Medulla oblongata (tissue), 1 donor: ENCODE data around the gene PLXNB2.
A peak's percentile ranks its signal among the peaks of the same experiment; 100 is the strongest.

ENCODE experiments used
- DNase-seq: peaks from one replicate; pipeline ENCODE4 v3.0.0-alpha.2; 2015; ENCODE audit errors: extremely low spot score

Gene PLXNB2

GRCh38 chr22:50312371-50312770 lies 4.9 kb upstream of the PLXNB2 start:
- DNase-seq, result no peak

DNA sequence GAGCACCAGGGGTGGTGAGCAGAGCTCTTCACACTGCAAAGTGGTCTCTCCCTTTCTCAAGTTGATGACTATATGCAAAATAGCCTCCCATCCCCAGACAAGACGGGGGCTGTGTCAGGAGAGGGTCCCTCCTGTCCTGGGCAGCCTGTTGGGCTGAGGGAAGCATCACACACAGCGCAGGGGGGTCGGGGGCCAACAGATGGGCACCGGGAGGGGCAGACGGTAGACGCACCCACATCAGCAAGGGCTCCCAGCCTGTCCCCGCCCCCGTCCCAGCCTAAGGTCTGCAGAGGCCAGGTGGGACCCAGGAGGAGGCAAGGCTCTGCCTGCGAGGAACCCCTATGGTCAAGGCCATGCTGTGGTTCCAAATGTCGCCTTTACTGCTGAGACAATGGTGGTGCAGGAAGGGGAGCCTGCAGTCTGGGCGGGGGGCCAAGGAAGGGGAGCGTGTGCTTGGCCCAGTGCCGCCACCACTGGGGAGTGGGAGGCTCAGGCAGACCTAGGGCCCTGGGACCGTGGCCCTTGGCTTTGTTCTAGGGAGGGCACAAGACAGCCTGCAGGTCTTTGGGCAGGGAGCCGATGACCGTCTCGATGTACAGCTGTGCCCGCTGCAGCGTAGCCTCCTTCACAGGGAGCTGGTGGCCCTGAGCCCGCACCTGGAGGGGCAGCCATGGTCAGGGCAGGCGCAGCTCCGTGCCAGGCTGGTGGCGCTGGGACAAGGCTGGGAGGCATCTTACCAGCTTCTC lies 4.3 kb upstream of the PLXNB2 start:
- DNase-seq, result no peak

- no peak for DNase-seq
These were observed 3.6 kb upstream of the PLXNB2 start for GRCh38 chr22:50310949-50311444.

DNA sequence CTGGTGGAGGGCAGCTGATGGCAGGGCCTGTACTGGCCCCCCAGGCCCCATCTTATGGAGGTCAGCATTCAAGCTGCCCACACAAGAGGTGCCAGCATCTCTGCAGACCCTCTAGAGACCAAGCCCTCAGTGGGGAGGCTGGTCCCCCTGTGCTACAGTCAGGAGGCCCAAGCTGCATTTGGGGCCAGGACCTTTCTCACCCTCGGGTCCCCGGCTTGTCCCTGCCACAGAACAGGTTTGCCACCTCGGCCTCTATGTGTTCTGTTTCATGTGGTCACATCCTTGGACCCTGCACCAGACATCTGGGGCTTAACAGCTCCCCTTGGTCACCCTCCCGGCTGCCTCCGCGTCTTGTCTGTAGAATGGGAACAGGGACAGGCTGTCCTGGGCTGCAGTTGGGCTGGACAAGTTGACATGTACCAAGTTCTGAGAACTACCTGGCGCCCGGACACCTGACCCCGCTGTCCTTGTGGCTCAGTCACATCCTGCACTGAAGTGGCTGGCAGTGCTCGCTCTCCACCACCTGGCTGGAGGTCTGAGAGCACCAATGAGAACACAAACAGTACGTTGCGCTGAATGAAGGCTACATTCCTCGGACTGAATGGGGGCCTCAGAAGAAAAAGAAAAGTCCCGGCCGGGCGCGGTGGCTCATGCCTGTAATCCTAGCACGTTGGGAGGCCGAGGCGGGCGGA lies 2.7 kb upstream of the PLXNB2 start:
- DNase-seq, result no peak

DNA sequence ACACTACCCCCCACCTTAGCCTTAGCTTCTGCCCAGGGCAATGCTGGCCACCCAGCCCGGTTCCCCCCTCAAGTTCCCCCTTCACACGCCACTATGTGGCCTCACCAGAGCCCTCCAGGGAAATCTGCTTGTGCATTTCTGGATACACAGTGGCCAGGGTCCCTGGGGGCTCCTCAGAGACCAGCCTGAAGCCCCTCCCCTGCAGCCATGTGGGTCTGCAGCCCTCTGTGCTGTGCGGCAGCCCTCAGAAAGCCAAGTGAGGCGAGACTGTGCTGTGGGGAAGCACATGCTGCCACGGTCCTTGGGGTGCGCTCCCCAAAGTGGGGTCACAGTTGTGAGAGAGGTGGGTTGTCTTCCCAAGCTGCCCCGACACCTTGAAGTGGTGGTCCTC lies 2.1 kb upstream of the PLXNB2 start:
- DNase-seq, result no peak

GRCh38 chr22:50308986-50309600 lies 1.6 kb upstream of the PLXNB2 start:
- DNase-seq, result peak; percentile 26

- peak; percentile 75 for DNase-seq
These were observed 1.1 kb upstream of the PLXNB2 start for GRCh38 chr22:50308597-50308935.

DNA sequence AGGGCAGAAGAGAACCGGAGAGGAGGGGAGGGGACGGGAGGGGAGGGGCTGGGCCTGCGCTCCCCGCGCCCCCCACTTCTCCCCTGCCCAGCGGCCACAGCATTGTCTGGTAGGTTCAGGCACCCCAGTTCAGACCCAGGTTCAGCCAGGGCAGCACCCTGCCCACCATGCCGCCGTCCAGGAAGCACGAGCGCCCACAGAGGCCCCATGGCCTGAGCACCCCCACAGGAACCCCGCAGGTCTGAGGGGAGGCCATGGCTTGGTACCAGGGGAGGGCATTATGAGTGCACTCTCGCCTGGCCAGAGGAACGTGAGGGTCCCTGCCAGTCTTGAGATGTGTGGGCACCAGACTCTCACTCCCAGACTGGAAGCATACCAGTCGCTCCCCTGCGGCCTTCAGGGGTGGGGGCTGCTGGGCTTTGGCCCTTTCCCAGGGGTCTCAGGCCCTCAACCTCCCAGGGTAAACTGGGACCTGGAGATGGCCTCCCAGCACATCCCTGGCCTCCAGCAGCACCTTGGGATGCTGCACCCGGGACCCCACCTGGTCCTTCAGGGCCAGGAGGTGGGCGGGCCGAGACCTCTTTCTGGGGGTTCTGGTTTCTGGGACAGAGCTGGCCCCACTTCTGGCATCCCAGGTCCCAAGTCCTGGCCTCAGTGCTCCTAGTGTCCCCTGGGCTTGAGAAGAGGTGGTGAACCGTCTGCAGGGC lies 597 bp upstream of the PLXNB2 start:
- DNase-seq, result no peak

DNA sequence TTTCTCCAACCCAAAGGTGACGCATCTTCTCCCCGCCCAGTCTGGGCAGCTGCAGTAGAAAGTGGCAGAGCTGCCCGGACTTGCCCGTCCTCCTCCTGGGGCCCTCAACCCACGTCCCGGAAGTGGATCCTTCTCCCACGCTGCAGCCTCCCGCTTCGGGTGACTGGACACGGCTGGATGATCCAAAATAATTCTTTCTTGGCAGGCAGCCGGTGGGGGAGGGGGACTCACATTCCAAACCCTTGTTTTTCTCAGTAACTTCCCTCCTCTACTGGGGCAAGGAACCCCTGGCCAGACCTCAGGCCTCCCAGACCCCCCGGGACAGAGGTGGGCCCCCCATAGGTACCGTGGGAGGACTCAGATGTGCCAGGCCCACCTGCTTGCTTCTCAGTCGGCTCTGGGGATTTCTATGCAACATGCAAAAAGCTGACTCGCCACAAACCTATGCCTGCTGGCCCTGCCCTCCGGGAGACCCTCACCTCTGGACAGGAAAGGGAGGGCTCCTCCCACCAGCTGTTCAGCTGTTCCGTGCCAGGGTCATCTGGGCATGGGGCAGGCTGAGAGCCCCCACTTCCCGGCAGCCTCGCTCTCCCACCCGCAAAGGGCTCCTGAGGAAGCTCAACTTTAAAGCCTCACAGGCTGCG lies 1.4 kb downstream of the PLXNB2 start:
- DNase-seq, result peak; percentile 83

DNA sequence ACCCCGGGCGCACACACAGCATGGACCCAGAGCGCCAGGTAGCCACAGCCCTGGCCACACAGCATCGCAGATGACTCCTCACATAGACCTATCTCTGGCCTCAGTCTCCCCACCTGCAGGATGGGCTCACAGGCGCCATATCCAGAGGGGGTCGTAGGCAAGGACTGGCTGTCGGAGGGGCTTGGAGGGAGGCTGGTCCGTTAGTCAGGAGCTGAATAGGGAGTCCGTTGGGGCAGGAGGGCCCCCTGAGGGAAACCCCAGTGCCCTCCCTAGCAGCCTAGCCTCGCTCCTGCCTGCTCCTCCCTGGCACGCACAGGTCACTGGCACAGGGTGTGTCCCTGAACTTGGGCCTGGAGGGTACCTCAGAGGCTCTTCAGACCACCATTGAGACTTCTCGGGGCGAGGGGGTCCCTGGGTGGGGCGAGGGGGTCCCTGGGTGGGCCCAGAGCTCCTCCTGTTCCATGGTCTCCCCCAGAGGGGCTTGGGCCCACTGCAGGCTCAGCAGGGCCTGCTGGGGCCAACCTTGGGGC lies 2.0 kb downstream of the PLXNB2 start:
- no peak for DNase-seq

DNA sequence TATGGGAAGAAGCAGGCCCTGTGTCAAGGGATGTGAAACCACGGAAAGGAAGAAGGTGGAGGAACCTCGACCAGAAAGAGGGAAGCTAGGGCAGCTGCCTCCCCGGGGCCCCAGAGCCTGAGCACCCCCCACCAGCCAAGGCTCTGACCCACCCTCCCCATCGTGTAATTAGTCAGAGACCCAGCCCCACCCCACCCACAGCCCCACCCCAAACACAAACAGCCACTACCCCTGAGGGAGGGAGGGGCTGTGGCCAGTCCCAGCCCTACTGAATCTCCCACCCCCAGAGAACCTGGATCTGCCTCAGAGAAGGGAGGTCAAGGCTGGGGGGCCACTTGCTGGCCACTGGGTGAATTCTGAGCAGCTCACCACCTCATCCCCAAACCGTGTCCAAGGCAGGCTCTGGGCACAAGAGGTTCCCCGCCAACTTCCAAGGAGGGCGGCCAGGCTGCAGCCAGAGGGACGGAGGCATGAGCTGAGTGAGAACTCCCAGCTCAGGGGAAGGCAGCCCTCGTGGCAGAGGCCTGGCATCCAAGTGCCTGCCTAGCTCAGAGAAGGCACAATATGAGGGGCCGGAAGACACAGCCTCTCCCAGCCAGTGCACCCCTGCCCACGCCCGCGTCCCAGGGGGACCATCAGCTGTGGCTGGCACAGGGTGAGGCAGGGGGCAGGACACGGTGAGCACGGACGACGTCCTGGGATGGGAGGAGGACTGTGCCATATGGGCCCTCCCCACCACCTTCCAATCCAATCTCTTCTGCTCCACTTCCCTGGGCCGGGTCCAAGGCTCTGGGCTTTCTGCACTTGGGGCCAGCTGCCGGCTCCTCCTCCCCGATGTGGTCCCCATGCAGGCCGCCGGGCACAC lies 2.7 kb downstream of the PLXNB2 start:
- DNase-seq, result peak; percentile 80

- peak; percentile 82 for DNase-seq
These were observed 3.5 kb downstream of the PLXNB2 start for GRCh38 chr22:50303848-50304527.

DNA sequence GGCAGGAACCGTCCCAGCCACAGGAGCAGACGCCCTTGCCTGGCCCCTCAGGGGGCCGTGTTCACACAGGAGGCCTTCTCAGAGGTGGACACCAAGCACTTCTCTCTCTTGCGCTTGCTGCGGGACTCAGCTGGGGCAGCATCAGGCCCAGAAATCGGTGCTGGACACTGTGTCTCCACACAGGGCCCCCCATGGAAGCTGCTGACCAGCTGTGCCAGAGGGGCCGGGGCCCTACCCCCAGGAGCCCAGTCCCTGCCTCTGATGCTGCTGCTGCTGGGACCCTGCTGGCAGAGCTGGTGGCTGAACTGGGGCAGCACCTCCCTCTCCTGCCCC lies 4.0 kb downstream of the PLXNB2 start:
- DNase-seq, result no peak

DNA sequence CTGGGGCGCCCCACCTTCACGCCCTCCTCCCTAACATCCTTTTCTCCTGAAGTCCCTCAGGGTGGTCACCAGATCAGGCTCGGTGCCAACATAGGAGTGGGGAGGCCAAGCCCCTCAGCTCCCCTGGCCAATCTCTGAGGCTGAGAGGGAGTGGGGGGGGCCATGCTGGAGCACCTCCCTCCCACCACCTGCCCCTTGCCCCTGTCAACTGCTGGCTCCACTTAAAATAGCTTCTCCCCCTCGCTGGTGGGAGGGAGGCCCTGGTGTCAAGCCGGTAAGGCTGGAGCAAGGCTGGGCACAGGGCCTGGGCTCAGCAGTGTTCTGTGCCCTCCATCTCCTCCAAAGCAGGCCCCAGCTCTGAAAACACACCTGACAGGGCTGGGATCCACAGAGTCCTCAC lies 4.9 kb downstream of the PLXNB2 start:
- no peak for DNase-seq

DNA sequence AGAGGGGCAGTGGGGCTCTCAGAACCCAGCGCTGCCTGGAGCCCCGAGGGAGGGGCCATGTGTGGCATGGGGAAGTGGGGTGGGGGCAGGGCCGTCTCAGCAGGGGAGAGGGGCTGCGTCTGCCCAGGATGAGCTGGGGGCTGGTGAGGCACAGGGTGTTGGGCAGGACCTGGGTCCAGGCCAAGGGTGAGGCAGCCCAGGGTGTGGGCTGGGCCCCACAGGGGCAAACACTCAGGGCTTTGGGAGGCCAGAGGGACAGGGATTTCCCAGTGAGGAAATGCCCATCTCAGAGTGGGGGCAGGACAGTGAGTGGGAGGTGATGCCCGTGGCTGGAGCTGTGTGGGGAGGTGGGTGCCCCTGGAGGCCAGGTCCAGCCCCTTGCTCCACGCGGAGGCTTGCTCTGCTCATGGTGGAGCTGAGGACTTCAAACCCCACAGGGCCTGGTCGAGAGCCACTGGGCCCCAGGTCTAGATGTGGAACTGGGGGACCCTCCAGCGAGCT lies 5.4 kb downstream of the PLXNB2 start:
- no peak for DNase-seq

DNA sequence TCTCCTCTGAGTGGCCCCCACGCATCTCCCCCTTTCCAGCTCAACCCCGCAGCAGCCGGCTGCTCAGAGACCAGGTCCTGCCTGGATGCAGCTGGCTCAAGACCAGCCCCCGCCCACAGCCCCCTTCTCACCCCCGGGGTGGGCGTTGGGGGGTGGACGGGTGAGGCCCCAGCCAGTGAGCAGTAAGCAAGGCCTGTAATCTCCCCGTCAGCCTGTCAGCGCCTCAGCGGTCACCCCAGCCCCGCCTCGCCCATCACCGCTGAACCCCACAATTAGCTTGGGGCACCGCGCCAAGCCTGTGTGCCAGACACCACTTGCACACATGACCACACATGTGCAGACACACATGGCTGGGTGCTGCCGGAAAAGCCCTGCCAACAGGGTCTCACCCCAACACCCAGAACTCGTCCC lies 5.9 kb downstream of the PLXNB2 start:
- DNase-seq, result no peak

- DNase-seq, result no peak
These were observed 6.7 kb downstream of the PLXNB2 start for GRCh38 chr22:50300620-50301257.

DNA sequence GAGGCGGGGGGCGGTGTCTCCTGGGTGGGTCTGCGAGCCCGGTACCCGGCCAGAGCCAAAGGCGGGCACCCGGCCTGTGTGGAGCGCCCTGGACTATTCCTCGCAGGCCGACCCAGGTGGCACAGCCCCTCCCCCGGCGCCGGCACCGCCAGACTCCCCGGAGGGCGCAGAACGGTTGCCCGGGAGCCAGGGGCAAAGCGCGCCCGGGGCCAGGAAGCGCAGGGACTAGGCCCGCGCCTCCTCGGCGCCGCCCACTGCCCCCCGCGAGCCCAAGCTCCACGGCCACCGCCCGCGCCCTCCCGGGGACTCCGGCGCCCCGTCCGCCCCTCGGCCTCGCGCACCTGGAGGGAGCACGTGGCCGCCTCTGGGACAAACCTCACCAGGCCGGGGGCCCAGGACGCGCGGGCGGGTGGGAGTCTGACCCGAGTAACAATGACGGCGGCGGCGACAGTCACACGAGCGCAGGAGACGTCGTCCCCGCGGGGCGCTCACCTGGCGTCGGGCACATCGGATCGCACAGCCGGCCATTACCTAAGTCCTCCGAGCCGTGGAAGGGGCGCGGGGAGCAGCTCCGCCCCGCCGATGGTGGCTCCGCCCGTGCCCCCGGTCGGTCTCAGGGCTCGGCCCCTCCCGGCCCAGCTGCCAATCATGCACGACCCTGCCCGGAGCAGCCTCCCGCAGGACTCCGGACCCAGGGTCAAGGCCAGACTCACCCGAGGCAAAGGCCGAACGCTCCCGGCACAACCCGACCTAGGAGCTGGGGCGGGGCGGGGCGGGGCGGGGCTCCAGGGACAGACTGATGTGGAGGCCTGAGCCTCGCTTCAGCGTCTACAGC lies 7.4 kb downstream of the PLXNB2 start:
- DNase-seq, result no peak
